Activated CD4-positive, alpha-beta T cell treated with anti-CD3 and anti-CD28 coated beads for 36 hours (primary cell): Measurements from ENCODE around the gene BTF3. TPM values are rescaled to one million over a fixed set of nuclear protein-coding genes. Genes with fewer than 3 reads are reported as not detected.
"Not testable (repeated sequence)": the region's sequence is repeated elsewhere in the genome, so short reads cannot be mapped to it uniquely, and the experiment has no call there.

Source experiments
- ATAC-seq: fragments of 200-7000 bp; cut with Tn5 transposase; one replicate; pipeline ENCODE4 v1.10.0; 2021; ENCODE audit warnings: mild to moderate bottlenecking, moderate library complexity
- CTCF ChIA-PET: fragments of 350-600 bp; sonication (Branson Sonifier 250); formaldehyde crosslinking; loops from one replicate; lab custom pipeline; 2021; ENCODE audit warnings: antibody characterized with exemption; lab: Charles Lee
- POLR2A ChIA-PET: fragments of 350-600 bp; sonication (Branson Sonifier 250); formaldehyde crosslinking; loops from one replicate; lab custom pipeline; 2021; ENCODE audit warnings: antibody characterized with exemption, inconsistent platforms; lab: Charles Lee
- DNase-seq: peaks from one replicate; pipeline ENCODE4 v3.0.0-alpha.2; 2020
- H3K27ac Mint-ChIP-seq: one replicate; pipeline ENCODE4 v1.8.0; 2021; ENCODE audit warnings: mixed read lengths
- H3K27me3 Mint-ChIP-seq: one replicate; pipeline ENCODE4 v1.8.0; 2021; ENCODE audit warnings: mixed read lengths
- H3K36me3 Mint-ChIP-seq: one replicate; pipeline ENCODE4 v1.8.0; 2021; ENCODE audit warnings: low read depth, mixed read lengths
- H3K4me1 Mint-ChIP-seq: one replicate; pipeline ENCODE4 v1.8.0; 2021; ENCODE audit warnings: mixed read lengths
- H3K4me3 Mint-ChIP-seq: one replicate; pipeline ENCODE4 v1.8.0; 2021; ENCODE audit warnings: mild to moderate bottlenecking, moderate library complexity, mixed read lengths
- H3K9me3 Mint-ChIP-seq: one replicate; pipeline ENCODE4 v1.8.0; 2021; ENCODE audit warnings: low read depth, mixed read lengths
- intact Hi-C, 2 experiments: fragments of 100-400 bp; cut with DNase I in 1 of 2; cut with micrococcal nuclease in 1 of 2; formaldehyde crosslinking; loops; one replicate each; pipeline versions ENCODE4 v1.14.2 to v1.15.1; 2022 to 2024; cut with DNase I, micrococcal nuclease
- total RNA-seq, 2 experiments: library from RNA; stranded (reverse); gene quantifications; one replicate each; pipeline ENCODE4 v1.2.3, GENCODE V29; 2021

The BTF3 gene
- total RNA-seq, 2 experiments from 2014 or later = 1,030 to 1,213 TPM

GRCh38 chr5:73460133-73460532 lies 38.1 kb upstream of the BTF3 start:
- no peak for ATAC-seq
- no peak for DNase-seq
- Mint-ChIP-seq H3K36me3 (no peaks in the 10 kb centered on the region), H3K9me3 (no peaks in the 10 kb centered on the region), H3K4me3 (no peak overlapping the region), H3K27me3 (peaks cover 41% of the 10 kb centered on the region), H3K4me1 (no peaks in the 10 kb centered on the region), H3K27ac (no peak overlapping the region)
- POLR2A ChIA-PET = no interaction called here
- intact Hi-C loops = no loop called here
- CTCF ChIA-PET = interaction anchor here (0.7 kb wide), 1 partner anchor 9 kb away, joined by 3 read pairs; no protein-coding TSS in a partner anchor

- Mint-ChIP-seq H3K27ac (no peak overlapping the region), H3K27me3 (peaks cover 23% of the 10 kb centered on the region), H3K9me3 (no peaks in the 10 kb centered on the region), H3K4me1 (no peaks in the 10 kb centered on the region), H3K36me3 (no peaks in the 10 kb centered on the region), H3K4me3 (no peak overlapping the region)
- no peak for ATAC-seq
- intact Hi-C loops = no loop called here
- CTCF ChIA-PET = interaction anchor here (1.7 to 2.5 kb wide), 2 partner anchors 10 to 14 kb away, joined by 3 to 11 read pairs; no protein-coding TSS in a partner anchor
- no peak for DNase-seq
- POLR2A ChIA-PET = no interaction called here
Measured at GRCh38 chr5:73464016-73464745, 34.1 kb upstream of the BTF3 start.

GRCh38 chr5:73468638-73469037 lies 29.6 kb upstream of the BTF3 start:
- H3K4me3 Mint-ChIP-seq, H3K9me3 Mint-ChIP-seq, ATAC-seq, intact Hi-C loops, H3K36me3 Mint-ChIP-seq, POLR2A ChIA-PET, DNase-seq, H3K4me1 Mint-ChIP-seq, H3K27ac Mint-ChIP-seq, CTCF ChIA-PET: not testable (repeated sequence)
- peaks cover 12% of the 10 kb centered on the region for H3K27me3 Mint-ChIP-seq

GRCh38 chr5:73469878-73470277 lies 28.4 kb upstream of the BTF3 start:
- intact Hi-C loops = no loop called here
- Mint-ChIP-seq H3K4me3 (no peak overlapping the region), H3K27ac (no peak overlapping the region), H3K36me3 (no peaks in the 10 kb centered on the region), H3K4me1 (no peaks in the 10 kb centered on the region), H3K27me3 (peaks cover 12% of the 10 kb centered on the region), H3K9me3 (no peaks in the 10 kb centered on the region)
- no peak for DNase-seq
- ATAC-seq = no peak
- POLR2A ChIA-PET = no interaction called here
- CTCF ChIA-PET = no interaction called here

- DNase-seq (no peak), ATAC-seq (no peak)
- Mint-ChIP-seq H3K36me3 (no peaks in the 10 kb centered on the region), H3K27me3 (peaks cover 12% of the 10 kb centered on the region), H3K27ac (no peak overlapping the region), H3K4me3 (no peak overlapping the region), H3K9me3 (no peaks in the 10 kb centered on the region), H3K4me1 (no peaks in the 10 kb centered on the region)
- ChIA-PET POLR2A (no interaction called here), CTCF (interaction anchor here (1.3 kb wide), 1 partner anchor 20 kb away, joined by 5 read pairs; no protein-coding TSS in a partner anchor)
- intact Hi-C loops = no loop called here
Measured at GRCh38 chr5:73471654-73472053, 26.6 kb upstream of the BTF3 start.

GRCh38 chr5:73472116-73472515 lies 26.1 kb upstream of the BTF3 start:
- Mint-ChIP-seq H3K9me3 (no peaks in the 10 kb centered on the region), H3K4me1 (no peaks in the 10 kb centered on the region), H3K4me3 (no peak overlapping the region), H3K36me3 (no peaks in the 10 kb centered on the region), H3K27me3 (peaks cover 13% of the 10 kb centered on the region), H3K27ac (no peak overlapping the region)
- no peak for ATAC-seq
- no peak for DNase-seq
- ChIA-PET POLR2A (no interaction called here), CTCF (interaction anchor here (1.3 kb wide), 1 partner anchor 21 kb away, joined by 5 read pairs; no protein-coding TSS in a partner anchor)
- intact Hi-C loops = no loop called here

GRCh38 chr5:73480500-73480899 lies 17.7 kb upstream of the BTF3 start:
- ChIA-PET POLR2A (no interaction called here), CTCF (interaction anchor here (0.6 kb wide), 1 partner anchor 10 kb away, joined by 6 read pairs; no protein-coding TSS in a partner anchor)
- Mint-ChIP-seq H3K9me3 (no peaks in the 10 kb centered on the region), H3K36me3 (no peaks in the 10 kb centered on the region), H3K4me3 (no peak overlapping the region), H3K4me1 (no peaks in the 10 kb centered on the region), H3K27ac (no peak overlapping the region), H3K27me3 (peaks cover 25% of the 10 kb centered on the region)
- DNase-seq = no peak
- ATAC-seq = no peak
- intact Hi-C loops = no loop called here

GRCh38 chr5:73482383-73483136 lies 15.7 kb upstream of the BTF3 start:
- Mint-ChIP-seq H3K4me1 (no peaks in the 10 kb centered on the region), H3K27ac (no peak overlapping the region), H3K36me3 (no peaks in the 10 kb centered on the region), H3K4me3 (no peak overlapping the region), H3K9me3 (no peaks in the 10 kb centered on the region), H3K27me3 (peaks cover 27% of the 10 kb centered on the region)
- ATAC-seq (no peak), DNase-seq (no peak)
- POLR2A ChIA-PET = no interaction called here
- intact Hi-C loops = no loop called here
- CTCF ChIA-PET = no interaction called here

GRCh38 chr5:73483676-73484075 lies 14.6 kb upstream of the BTF3 start:
- no peak for DNase-seq
- H3K4me1 Mint-ChIP-seq = no peaks in the 10 kb centered on the region
- ChIA-PET POLR2A (no interaction called here), CTCF (no interaction called here)
- no peak for ATAC-seq
- H3K4me3 Mint-ChIP-seq = no peak overlapping the region
- intact Hi-C loops = no loop called here
- H3K9me3 Mint-ChIP-seq = no peaks in the 10 kb centered on the region
- no peaks in the 10 kb centered on the region for H3K36me3 Mint-ChIP-seq
- H3K27me3 Mint-ChIP-seq = peaks cover 24% of the 10 kb centered on the region
- H3K27ac Mint-ChIP-seq = no peak overlapping the region

- ChIA-PET CTCF (no interaction called here), POLR2A (no interaction called here)
- Mint-ChIP-seq H3K9me3 (no peaks in the 10 kb centered on the region), H3K36me3 (no peaks in the 10 kb centered on the region), H3K4me3 (no peak overlapping the region), H3K27ac (no peak overlapping the region), H3K27me3 (peaks cover 26% of the 10 kb centered on the region), H3K4me1 (no peaks in the 10 kb centered on the region)
- intact Hi-C loops = no loop called here
- DNase-seq (no peak), ATAC-seq (no peak)
Measured at GRCh38 chr5:73484511-73484910, 13.7 kb upstream of the BTF3 start.

- ChIA-PET CTCF (no interaction called here), POLR2A (no interaction called here)
- intact Hi-C loops = no loop called here
- Mint-ChIP-seq H3K4me1 (no peaks in the 10 kb centered on the region), H3K4me3 (no peak overlapping the region), H3K27me3 (peaks cover 20% of the 10 kb centered on the region), H3K36me3 (no peaks in the 10 kb centered on the region), H3K27ac (no peak overlapping the region), H3K9me3 (no peaks in the 10 kb centered on the region)
- no peak for ATAC-seq
- no peak for DNase-seq
Measured at GRCh38 chr5:73485715-73486114, 12.5 kb upstream of the BTF3 start.
